ENCODE data around the gene TMEM25.

Gene TMEM25

DNA sequence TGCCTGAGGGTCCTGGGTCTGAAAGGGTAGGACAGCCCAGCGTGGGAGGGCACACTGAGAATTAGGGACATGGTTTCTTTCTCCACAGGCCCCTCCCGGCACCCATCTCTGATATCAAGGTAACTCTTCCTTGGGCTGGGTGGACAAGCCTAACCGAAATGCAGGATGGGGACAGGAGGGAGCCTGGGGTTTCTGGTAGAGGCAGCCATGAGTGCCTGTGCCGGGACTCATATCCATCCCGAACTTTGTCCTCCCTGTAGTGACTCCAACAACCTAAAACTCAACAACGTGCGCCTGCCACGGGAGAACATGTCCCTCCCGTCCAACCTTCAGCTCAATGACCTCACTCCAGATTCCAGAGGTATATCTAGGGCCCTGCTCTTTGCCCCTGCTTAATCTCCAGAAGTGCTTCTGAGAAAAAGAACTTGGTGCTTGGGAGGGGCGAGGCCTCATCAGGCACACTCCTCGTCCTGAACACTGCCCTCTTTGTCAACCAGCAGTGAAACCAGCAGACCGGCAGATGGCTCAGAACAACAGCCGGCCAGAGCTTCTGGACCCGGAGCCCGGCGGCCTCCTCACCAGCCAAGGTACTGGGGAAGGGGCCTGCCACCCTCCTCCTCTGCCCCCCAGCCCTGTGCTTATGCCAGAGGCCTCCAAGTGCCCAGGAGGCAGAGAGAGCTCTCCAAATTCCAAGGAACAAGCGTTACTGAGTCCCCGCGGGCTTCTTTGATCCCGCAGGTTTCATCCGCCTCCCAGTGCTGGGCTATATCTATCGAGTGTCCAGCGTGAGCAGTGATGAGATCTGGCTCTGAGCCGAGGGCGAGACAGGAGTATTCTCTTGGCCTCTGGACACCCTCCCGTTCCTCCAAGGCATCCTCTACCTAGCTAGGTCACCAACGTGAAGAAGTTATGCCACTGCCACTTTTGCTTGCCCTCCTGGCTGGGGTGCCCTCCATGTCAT is 3.1 kb downstream of the TMEM25 start:
- Histone ChIP-seq H3K9ac (ENCODE audit: low read length) (no peak overlapping the region), H3K9me3 (ENCODE audit: insufficient read depth, low read length) (no peaks in the 10 kb centered on the region), H3K79me2 (ENCODE audit: low read length) (no peaks in the 10 kb centered on the region), H3K4me3 (ENCODE audit: low read length) (no peak overlapping the region), H3K4me2 (ENCODE audit: low read length) (no peak overlapping the region), H3K27ac (ENCODE audit: low read length) (no peak overlapping the region), H4K20me1 (ENCODE audit: insufficient read depth, low read length) (no peaks in the 10 kb centered on the region), H3K27me3 (ENCODE audit: low read depth, low read length) (no peaks in the 10 kb centered on the region), H3K36me3 (replicated peaks; ENCODE audit: low read depth, low read length) (no peaks in the 10 kb centered on the region), H3K4me1 (ENCODE audit: low read length) (peaks cover 16% of the 10 kb centered on the region), H2AFZ (ENCODE audit: low read depth, low read length) (no peak overlapping the region)
- no peak for TF ChIP-seq CTCF (IDR thresholded peaks at IDR 0.05; ENCODE audit: low read depth, low read length)
- TF ChIP-seq EZH2phosphoT487 (IDR thresholded peaks at IDR 0.05; ENCODE audit: low read depth): no peak

- H3K4me1 ChIP-seq (ENCODE audit: low read length): peaks cover 9% of the 10 kb centered on the region; the same call in 1 of the 2 replicates
- H3K79me2 ChIP-seq (ENCODE audit: low read length): no peaks in the 10 kb centered on the region
- no peak for TF ChIP-seq CTCF (IDR thresholded peaks at IDR 0.05; ENCODE audit: low read depth, low read length)
- no peak for TF ChIP-seq EZH2phosphoT487 (IDR thresholded peaks at IDR 0.05; ENCODE audit: low read depth)
- no peak overlapping the region for H3K4me2 ChIP-seq (ENCODE audit: low read length)
- no peak overlapping the region for H3K27ac ChIP-seq (ENCODE audit: low read length)
- no peaks in the 10 kb centered on the region for H3K27me3 ChIP-seq (ENCODE audit: low read depth, low read length)
- no peaks in the 10 kb centered on the region for H3K36me3 ChIP-seq (replicated peaks; ENCODE audit: low read depth, low read length)
- H2AFZ ChIP-seq (ENCODE audit: low read depth, low read length): no peak overlapping the region
- H3K9ac ChIP-seq (ENCODE audit: low read length): no peak overlapping the region
- no peak overlapping the region for H3K4me3 ChIP-seq (ENCODE audit: low read length)
- no peaks in the 10 kb centered on the region for H3K9me3 ChIP-seq (ENCODE audit: insufficient read depth, low read length)
- H4K20me1 ChIP-seq (ENCODE audit: insufficient read depth, low read length): no peaks in the 10 kb centered on the region
Observed at GRCh38 chr11:118535261-118535660, 4.3 kb downstream of the TMEM25 start.

- Histone ChIP-seq H3K4me3 (ENCODE audit: low read length) (no peak overlapping the region), H3K4me1 (ENCODE audit: low read length) (peaks cover 6% of the 10 kb centered on the region; the same call in 1 of the 2 replicates), H2AFZ (ENCODE audit: low read depth, low read length) (no peak overlapping the region), H3K27ac (ENCODE audit: low read length) (no peak overlapping the region), H3K27me3 (ENCODE audit: low read depth, low read length) (no peaks in the 10 kb centered on the region), H3K4me2 (ENCODE audit: low read length) (no peak overlapping the region), H3K79me2 (ENCODE audit: low read length) (no peaks in the 10 kb centered on the region), H3K36me3 (replicated peaks; ENCODE audit: low read depth, low read length) (no peaks in the 10 kb centered on the region), H3K9ac (ENCODE audit: low read length) (no peak overlapping the region), H3K9me3 (ENCODE audit: insufficient read depth, low read length) (no peaks in the 10 kb centered on the region), H4K20me1 (ENCODE audit: insufficient read depth, low read length) (no peaks in the 10 kb centered on the region)
- TF ChIP-seq CTCF (IDR thresholded peaks at IDR 0.05; ENCODE audit: low read depth, low read length) (no peak), EZH2phosphoT487 (IDR thresholded peaks at IDR 0.05; ENCODE audit: low read depth) (no peak)
Observed at GRCh38 chr11:118536726-118537125, 5.7 kb downstream of the TMEM25 start.

- TF ChIP-seq CTCF (IDR thresholded peaks at IDR 0.05; ENCODE audit: low read depth, low read length): no peak
- no peak for TF ChIP-seq EZH2phosphoT487 (IDR thresholded peaks at IDR 0.05; ENCODE audit: low read depth)
- Histone ChIP-seq H3K9ac (ENCODE audit: low read length) (no peak overlapping the region), H4K20me1 (ENCODE audit: insufficient read depth, low read length) (no peaks in the 10 kb centered on the region), H3K27me3 (ENCODE audit: low read depth, low read length) (no peaks in the 10 kb centered on the region), H3K9me3 (ENCODE audit: insufficient read depth, low read length) (no peaks in the 10 kb centered on the region), H3K4me1 (ENCODE audit: low read length) (peaks cover 4% of the 10 kb centered on the region; the same call in 1 of the 2 replicates), H2AFZ (ENCODE audit: low read depth, low read length) (no peak overlapping the region), H3K4me3 (ENCODE audit: low read length) (no peak overlapping the region), H3K36me3 (replicated peaks; ENCODE audit: low read depth, low read length) (no peaks in the 10 kb centered on the region), H3K4me2 (ENCODE audit: low read length) (no peak overlapping the region), H3K79me2 (ENCODE audit: low read length) (no peaks in the 10 kb centered on the region), H3K27ac (ENCODE audit: low read length) (no peak overlapping the region)
Observed at GRCh38 chr11:118537409-118537980, 6.5 kb downstream of the TMEM25 start.

Data from OCI-LY3 (cell line).